Mammary epithelial cell (primary cell): ENCODE results near the gene KCNH6.

Source experiments
- EZH2 ChIP-seq: IDR thresholded peaks from 2 replicates; pipeline ENCODE4 v1.6.1; 2012; ENCODE audit warnings: low read length, inconsistent platforms, borderline replicate concordance
- TF ChIP-seq, protein P1 (sequence below), 2 donors: IDR thresholded peaks in 1 of 2; conservative IDR thresholded peaks in 1 of 2; 2 replicates each; pipeline ENCODE4 v1.5.1; 2011 to 2012; ENCODE audit warnings: inconsistent platforms in 2 of 2, low read length in 2 of 2, mild to moderate bottlenecking in 2 of 2, control low read depth in 1 of 2, low read depth in 1 of 2; ENCODE audit not compliant: insufficient read depth in 1 of 2; ENCODE audit errors: extremely low read depth in 1 of 2

DNA sequence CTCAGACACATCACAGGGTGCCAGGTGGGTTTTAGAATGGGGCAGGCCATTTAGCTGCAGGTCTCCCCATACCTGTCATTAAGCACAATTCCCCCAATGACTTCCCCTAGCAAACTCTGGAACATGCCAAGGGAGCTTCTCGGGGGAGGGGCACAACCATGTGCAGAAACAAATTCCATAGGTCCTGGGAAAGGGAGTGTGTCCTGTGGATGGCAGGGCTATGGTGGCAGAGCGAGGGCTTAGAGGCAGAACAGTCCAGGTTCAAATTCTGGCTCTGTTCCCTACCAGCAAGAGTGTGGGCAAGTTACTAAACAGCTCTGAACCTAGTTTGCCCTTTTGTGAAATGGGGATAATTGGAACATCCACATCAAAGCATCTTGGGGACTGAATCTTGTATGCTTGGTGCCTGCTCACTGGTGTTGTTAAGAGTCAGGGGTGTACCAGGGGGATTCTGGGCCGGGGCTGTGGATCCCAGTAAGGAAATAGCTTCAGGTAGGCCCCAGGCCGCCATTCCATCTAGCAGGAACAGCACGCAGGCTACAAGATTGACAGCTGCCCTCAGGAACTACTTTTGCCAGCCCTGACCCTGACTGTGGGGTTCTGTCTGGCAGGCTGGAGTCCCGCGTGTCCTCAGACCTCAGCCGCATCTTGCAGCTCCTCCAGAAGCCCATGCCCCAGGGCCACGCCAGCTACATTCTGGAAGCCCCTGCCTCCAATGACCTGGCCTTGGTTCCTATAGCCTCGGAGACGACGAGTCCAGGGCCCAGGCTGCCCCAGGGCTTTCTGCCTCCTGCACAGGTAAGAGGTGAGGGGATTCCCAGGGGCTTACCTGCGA, 21.5 kb downstream of the KCNH6 start:
- TF ChIP-seq, protein P1, sequence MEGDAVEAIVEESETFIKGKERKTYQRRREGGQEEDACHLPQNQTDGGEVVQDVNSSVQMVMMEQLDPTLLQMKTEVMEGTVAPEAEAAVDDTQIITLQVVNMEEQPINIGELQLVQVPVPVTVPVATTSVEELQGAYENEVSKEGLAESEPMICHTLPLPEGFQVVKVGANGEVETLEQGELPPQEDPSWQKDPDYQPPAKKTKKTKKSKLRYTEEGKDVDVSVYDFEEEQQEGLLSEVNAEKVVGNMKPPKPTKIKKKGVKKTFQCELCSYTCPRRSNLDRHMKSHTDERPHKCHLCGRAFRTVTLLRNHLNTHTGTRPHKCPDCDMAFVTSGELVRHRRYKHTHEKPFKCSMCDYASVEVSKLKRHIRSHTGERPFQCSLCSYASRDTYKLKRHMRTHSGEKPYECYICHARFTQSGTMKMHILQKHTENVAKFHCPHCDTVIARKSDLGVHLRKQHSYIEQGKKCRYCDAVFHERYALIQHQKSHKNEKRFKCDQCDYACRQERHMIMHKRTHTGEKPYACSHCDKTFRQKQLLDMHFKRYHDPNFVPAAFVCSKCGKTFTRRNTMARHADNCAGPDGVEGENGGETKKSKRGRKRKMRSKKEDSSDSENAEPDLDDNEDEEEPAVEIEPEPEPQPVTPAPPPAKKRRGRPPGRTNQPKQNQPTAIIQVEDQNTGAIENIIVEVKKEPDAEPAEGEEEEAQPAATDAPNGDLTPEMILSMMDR (conservative IDR thresholded peaks at IDR 0.05 in 1 of 2, IDR thresholded peaks at IDR 0.05 in 1 of 2; ENCODE audit: extremely low read depth in 1 of 2, insufficient read depth in 1 of 2, low read depth in 1 of 2, low read length in 2 of 2), result no peak
- no peak for TF ChIP-seq EZH2
